H9 (cell line): Measurements from ENCODE around the gene DLK1. TPM values are rescaled to one million over a fixed set of nuclear protein-coding genes. Genes with fewer than 3 reads are reported as not detected.

Experiments used
- DNase-seq: peaks from one replicate; pipeline ENCODE4 v3.0.0-alpha.2; 2017
- H2AFZ ChIP-seq: one replicate; pipeline ENCODE4 v1.6.1; 2013; ENCODE audit warnings: mild to moderate bottlenecking, low read length, control low read depth, moderate library complexity
- H2AK5ac ChIP-seq: 2 replicates; pipeline ENCODE4 v1.6.1; 2013; ENCODE audit warnings: low read length, control low read depth, mixed read lengths; ENCODE audit not compliant: insufficient read length
- H2BK120ac ChIP-seq: one replicate; pipeline ENCODE4 v1.6.1; 2013; ENCODE audit warnings: low read depth, mild to moderate bottlenecking, low read length, control low read depth, inconsistent platforms; ENCODE audit not compliant: poor library complexity, severe bottlenecking
- H2BK12ac ChIP-seq: 2 replicates; pipeline ENCODE4 v1.6.1; 2013; ENCODE audit warnings: low read length, control low read depth, mixed read lengths, low read depth; ENCODE audit not compliant: insufficient read length
- H2BK15ac ChIP-seq: 2 replicates; pipeline ENCODE4 v1.6.1; 2013; ENCODE audit warnings: low read depth, low read length, control low read depth
- H2BK20ac ChIP-seq: one replicate; pipeline ENCODE4 v1.6.1; 2013; ENCODE audit warnings: low read depth, mild to moderate bottlenecking, low read length, control low read depth, inconsistent platforms; ENCODE audit not compliant: poor library complexity, severe bottlenecking
- H2BK5ac ChIP-seq: 2 replicates; pipeline ENCODE4 v1.6.1; 2013; ENCODE audit warnings: low read length, control low read depth, mixed read lengths; ENCODE audit not compliant: insufficient read length
- H3K14ac ChIP-seq: 2 replicates; pipeline ENCODE4 v1.6.1; 2013; ENCODE audit warnings: low read length, control low read depth; ENCODE audit not compliant: insufficient read depth
- H3K18ac ChIP-seq: 2 replicates; pipeline ENCODE4 v1.6.1; 2013; ENCODE audit warnings: low read depth, mild to moderate bottlenecking, mixed read lengths, low read length, control low read depth; ENCODE audit not compliant: insufficient read length
- H3K23ac ChIP-seq: 2 replicates; pipeline ENCODE4 v1.6.1; 2013; ENCODE audit warnings: low read length, control low read depth, mixed read lengths, low read depth; ENCODE audit not compliant: insufficient read length
- H3K23me2 ChIP-seq: 2 replicates; pipeline ENCODE4 v1.6.1; 2013; ENCODE audit warnings: low read depth, mild to moderate bottlenecking, mixed read lengths, low read length, control low read depth; ENCODE audit not compliant: insufficient read length, poor library complexity, severe bottlenecking
- H3K27ac ChIP-seq: 2 replicates; pipeline ENCODE4 v1.5.1; 2013; ENCODE audit warnings: low read length, control low read depth, mixed read lengths, low read depth; ENCODE audit not compliant: insufficient read length
- H3K27me3 ChIP-seq: 2 replicates; pipeline ENCODE4 v1.6.1; 2013; ENCODE audit warnings: low read length, control low read depth, inconsistent platforms; ENCODE audit not compliant: insufficient read depth
- H3K4ac ChIP-seq: 2 replicates; pipeline ENCODE4 v1.6.1; 2013; ENCODE audit warnings: low read depth, mild to moderate bottlenecking, control low read depth, inconsistent platforms, low read length, moderate library complexity
- H3K4me1 ChIP-seq: 2 replicates; pipeline ENCODE4 v1.6.1; 2013; ENCODE audit warnings: low read length, control low read depth, inconsistent platforms; ENCODE audit not compliant: insufficient read depth
- H3K4me2 ChIP-seq: 2 replicates; pipeline ENCODE4 v1.6.1; 2013; ENCODE audit warnings: low read length, control low read depth, mixed read lengths; ENCODE audit not compliant: insufficient read length, insufficient read depth
- H3K56ac ChIP-seq: 2 replicates; pipeline ENCODE4 v1.6.1; 2013; ENCODE audit warnings: low read depth, mild to moderate bottlenecking, mixed read lengths, low read length, control low read depth; ENCODE audit not compliant: insufficient read length
- H3K79me1 ChIP-seq: 2 replicates; pipeline ENCODE4 v1.6.1; 2013; ENCODE audit warnings: low read depth, mild to moderate bottlenecking, moderate library complexity, low read length, control low read depth, inconsistent platforms; ENCODE audit not compliant: insufficient read depth, poor library complexity, severe bottlenecking
- H3K79me2 ChIP-seq: 2 replicates; pipeline ENCODE4 v1.6.1; 2013; ENCODE audit warnings: low read length, control low read depth, inconsistent platforms; ENCODE audit not compliant: insufficient read depth
- H3K9ac ChIP-seq: 2 replicates; pipeline ENCODE4 v1.6.1; 2013; ENCODE audit warnings: low read length, control low read depth, mixed read lengths; ENCODE audit not compliant: insufficient read length; ENCODE audit errors: extremely low read depth
- H3K9me3 ChIP-seq: one replicate; pipeline ENCODE4 v1.6.1; 2013; ENCODE audit warnings: low read depth, low read length, inconsistent platforms; ENCODE audit not compliant: control insufficient read depth
- H3T11ph ChIP-seq: one replicate; pipeline ENCODE4 v1.6.1; 2013; ENCODE audit warnings: mild to moderate bottlenecking, low read length, control low read depth, inconsistent platforms
- H4K20me1 ChIP-seq: one replicate; pipeline ENCODE4 v1.6.1; 2013; ENCODE audit not compliant: control insufficient read depth, insufficient read length, insufficient read depth
- H4K5ac ChIP-seq: 2 replicates; pipeline ENCODE4 v1.6.1; 2013; ENCODE audit warnings: low read depth, mild to moderate bottlenecking, mixed read lengths, low read length, control low read depth; ENCODE audit not compliant: insufficient read length
- H4K8ac ChIP-seq: replicated peaks from 2 replicates; pipeline ENCODE4 v1.6.1; 2013; ENCODE audit warnings: low read length, control low read depth, mixed read lengths, low read depth; ENCODE audit not compliant: insufficient read length
- H4K91ac ChIP-seq: 2 replicates; pipeline ENCODE4 v1.6.1; 2013; ENCODE audit warnings: low read depth, mild to moderate bottlenecking, moderate library complexity, mixed read lengths, low read length, control low read depth; ENCODE audit not compliant: insufficient read length
- H3K27ac Mint-ChIP-seq, 3 experiments: 2 replicates in 2 of 3; 3 replicates in 1 of 3; pipeline ENCODE4 v1.8.0; 2020 to 2021; ENCODE audit warnings: mixed read lengths in 3 of 3, mild to moderate bottlenecking in 1 of 3, moderate library complexity in 1 of 3
- H3K27me3 Mint-ChIP-seq: 2 replicates; pipeline ENCODE4 v1.8.0; 2021; ENCODE audit warnings: low read depth, mild to moderate bottlenecking, moderate library complexity, mixed read lengths
- H3K36me3 Mint-ChIP-seq, 3 experiments: 2 replicates in 2 of 3; 3 replicates in 1 of 3; pipeline ENCODE4 v1.8.0; 2020 to 2021; ENCODE audit warnings: low read depth in 3 of 3, mixed read lengths in 3 of 3; ENCODE audit not compliant: insufficient read depth in 1 of 3
- H3K4me1 Mint-ChIP-seq, 2 experiments: 2 replicates each; pipeline ENCODE4 v1.8.0; 2020; ENCODE audit warnings: mixed read lengths in 2 of 2
- H3K4me3 Mint-ChIP-seq, 2 experiments: 2 replicates in 1 of 2; 3 replicates in 1 of 2; pipeline ENCODE4 v1.8.0; 2020 to 2021; ENCODE audit warnings: mild to moderate bottlenecking in 2 of 2, mixed read lengths in 2 of 2, moderate library complexity in 1 of 2
- H3K9me3 Mint-ChIP-seq, 2 experiments: 2 replicates in 1 of 2; 3 replicates in 1 of 2; pipeline ENCODE4 v1.8.0; 2020; ENCODE audit warnings: mild to moderate bottlenecking in 2 of 2, mixed read lengths in 2 of 2, moderate library complexity in 1 of 2
- CTCF ChIP-seq: fragments of 200-600 bp; sonication (generic); conservative IDR thresholded peaks from 3 replicates; pipeline ENCODE4 v1.8.0; 2021; ENCODE audit warnings: antibody characterized with exemption, mild to moderate bottlenecking
- WGBS: extraction: QIAGEN DNeasy Blood & Tissue Kit; methylation state at CpG from one replicate; pipeline ENCODE4 v1.1.7; 2013; ENCODE audit warnings: missing lambda C conversion rate, low lambda C conversion rate, mixed read lengths; ENCODE audit not compliant: insufficient read length; ENCODE audit errors: extremely low coverage; 5-methylcytosine and 5-hydroxymethylcytosine counted together
- total RNA-seq: library from RNA; stranded (reverse); gene quantifications from 2 replicates; pipeline ENCODE4 v1.2.1, GENCODE V29; 2021

The DLK1 gene
- total RNA-seq, 1 experiment from 2014 or later: 2.8 TPM

- H2BK12ac ChIP-seq: no peak overlapping the region
- no peak overlapping the region for H2BK15ac ChIP-seq
- H3K14ac ChIP-seq: no peak overlapping the region
- no peaks in the 10 kb centered on the region for H4K20me1 ChIP-seq
- WGBS: no CpG with 5 or more reads among the region's 20 CpGs
- no peaks in the 10 kb centered on the region for H3K79me1 ChIP-seq
- H4K5ac ChIP-seq: no peak overlapping the region
- Mint-ChIP-seq H3K9me3 (peaks cover 7 to 8% of the 10 kb centered on the region in 2 experiments), H3K36me3 (peaks cover 0 to 7% (median 7%) of the 10 kb centered on the region in 3 experiments; a peak in 6 of 7 replicates), H3K27me3 (peaks cover 20% of the 10 kb centered on the region), H3K4me1 (no peaks in the 10 kb centered on the region), H3K4me3 (no peak overlapping the region), H3K27ac (0 out of 7 replicates have a peak overlapping the region, but pooled peaks of 1 of the 3 experiments have one; percentile 61)
- H3K27ac ChIP-seq: no peak overlapping the region
- no peak overlapping the region for H3K4me2 ChIP-seq
- H3K9ac ChIP-seq: no peak overlapping the region
- H4K91ac ChIP-seq: no peak overlapping the region
- no peak overlapping the region for H2BK20ac ChIP-seq
- no peak overlapping the region for H3K18ac ChIP-seq
- no peak for TF ChIP-seq CTCF
- no peak overlapping the region for H2AFZ ChIP-seq
- no peaks in the 10 kb centered on the region for H3K23me2 ChIP-seq
- H2AK5ac ChIP-seq: no peak overlapping the region
- no peak overlapping the region for H2BK5ac ChIP-seq
- no peak overlapping the region for H3K23ac ChIP-seq
- H3K79me2 ChIP-seq: no peaks in the 10 kb centered on the region
- no peaks in the 10 kb centered on the region for H3K4me1 ChIP-seq
- no peak overlapping the region for H3K56ac ChIP-seq
- no peaks in the 10 kb centered on the region for H3K9me3 ChIP-seq
- no peaks in the 10 kb centered on the region for H3K27me3 ChIP-seq
- H3T11ph ChIP-seq: no peak overlapping the region
- no peak overlapping the region for H2BK120ac ChIP-seq
- no peak overlapping the region for H4K8ac ChIP-seq
- H3K4ac ChIP-seq: no peak overlapping the region
- DNase-seq: no peak
Observed at GRCh38 chr14:100775831-100776591, 49.3 kb downstream of the DLK1 start.
